Articular chondrocyte of knee joint (primary cell): ENCODE data around the gene RNF157. TPM values are rescaled to one million over a fixed set of nuclear protein-coding genes. Genes with fewer than 3 reads are reported as not detected.

Source experiments
- small RNA-seq: library from RNA; depleted of rRNA; stranded (forward); fragments of <200 nt; gene quantifications from one replicate; pipeline ENCODE3, GENCODE V24; 2012
- total RNA-seq: library from RNA; depleted of rRNA; stranded (reverse); fragments of >200 nt; gene quantifications from 2 replicates; pipeline ENCODE4 v1.2.3, GENCODE V29; 2012

Gene RNF157
- 0.26 and 0.76 TPM in 2 replicates for total RNA-seq

GRCh38 chr17:76240461-76241203, at the start of gene RNF157:
Gene RNF157 (minus strand): TSS chr17:76240493. CDS start chr17:76240240, 253 bp downstream.

GRCh38 chr17:76264755-76265623, 24.7 kb upstream of the RNF157 start, which contains the start of gene UBALD2:
Gene UBALD2 (plus strand): TSS chr17:76265348. CDS start chr17:76265506, 158 bp downstream.

GRCh38 chr17:76141212-76142038, 98.9 kb downstream of the RNF157 start, which contains the start of gene FOXJ1:
Gene FOXJ1 (minus strand): TSS chr17:76141245. CDS start chr17:76140395, 850 bp downstream.

GRCh38 chr17:76103274-76104139, 136.8 kb downstream of the RNF157 start, which contains the start of gene EXOC7:
Gene EXOC7 (minus strand): TSS chr17:76103787. CDS start chr17:76103692, 95 bp downstream.

Small RNAs within 50 kb of the gene (small RNA-seq; reads per million reads assigned to genes)
- not detected for gene ATP5MGP6
- gene MIR6868: 2.2 reads per million, percentile 74 among the genes with 10 or more reads in this experiment

Other genes with a start within 250 kb of the RNF157 start
- 0.78 and 0.97 TPM in 2 replicates for gene CDK3, start 239.6 kb downstream of the RNF157 start, total RNA-seq
- gene EVPL, start 213.2 kb downstream of the RNF157 start, total RNA-seq: 0.11 and 0.13 TPM in 2 replicates
- 31.9 and 33.6 TPM in 2 replicates for gene SRP68, start 168.0 kb downstream of the RNF157 start, total RNA-seq
- 0.11 TPM in 1 of 2 replicates, not detected in the other for gene GALR2, start 165.7 kb downstream of the RNF157 start, total RNA-seq
- under 0.01 TPM in 1 of 2 replicates, not detected in the other for gene ZACN, start 161.3 kb downstream of the RNF157 start, total RNA-seq
- gene EXOC7, start 136.7 kb downstream of the RNF157 start, total RNA-seq: 92.2 and 94.1 TPM in 2 replicates
- gene FOXJ1, start 99.2 kb downstream of the RNF157 start, total RNA-seq: not detected in 2 replicates
- gene UBALD2, start 24.9 kb upstream of the RNF157 start, total RNA-seq: 3.2 and 3.4 TPM in 2 replicates
- 2.3 and 2.4 TPM in 2 replicates for gene QRICH2, start 67.8 kb upstream of the RNF157 start, total RNA-seq
- 43.2 and 60.4 TPM in 2 replicates for gene PRPSAP1, start 113.4 kb upstream of the RNF157 start, total RNA-seq
- gene SPHK1, start 144.1 kb upstream of the RNF157 start, total RNA-seq: 18.1 and 32.8 TPM in 2 replicates
- 20.6 and 24.2 TPM in 2 replicates for gene UBE2O, start 212.7 kb upstream of the RNF157 start, total RNA-seq
- not detected in 2 replicates for gene AANAT, start 227.1 kb upstream of the RNF157 start, total RNA-seq